OCI-LY3 (cell line): ENCODE measurements around the gene SMAD6.

Experiments used
- CTCF ChIP-seq: fragments of 200-600, 300-600 bp; sonication (generic); IDR thresholded peaks from 2 replicates; pipeline ENCODE4 v1.5.1; 2014; ENCODE audit warnings: antibody characterized with exemption, low read length, low read depth
- EZH2phosphoT487 ChIP-seq: fragments of 200-600 bp; shearing (Covaris generic); IDR thresholded peaks from 2 replicates; pipeline ENCODE4 v1.6.1; 2018; ENCODE audit warnings: antibody characterized with exemption, mixed run types, low read depth

GRCh38 chr15:66743703-66744536 lies 41.9 kb downstream of the SMAD6 start:
- TF ChIP-seq CTCF (no peak), EZH2phosphoT487 (no peak)
